ENCODE results near the gene DOHH. TPM values are rescaled to one million over a fixed set of nuclear protein-coding genes. Genes with fewer than 3 reads are reported as not detected.

Gene DOHH
- total RNA-seq, 2 donors from 2014 or later: 26.1 to 26.9 TPM

DNA sequence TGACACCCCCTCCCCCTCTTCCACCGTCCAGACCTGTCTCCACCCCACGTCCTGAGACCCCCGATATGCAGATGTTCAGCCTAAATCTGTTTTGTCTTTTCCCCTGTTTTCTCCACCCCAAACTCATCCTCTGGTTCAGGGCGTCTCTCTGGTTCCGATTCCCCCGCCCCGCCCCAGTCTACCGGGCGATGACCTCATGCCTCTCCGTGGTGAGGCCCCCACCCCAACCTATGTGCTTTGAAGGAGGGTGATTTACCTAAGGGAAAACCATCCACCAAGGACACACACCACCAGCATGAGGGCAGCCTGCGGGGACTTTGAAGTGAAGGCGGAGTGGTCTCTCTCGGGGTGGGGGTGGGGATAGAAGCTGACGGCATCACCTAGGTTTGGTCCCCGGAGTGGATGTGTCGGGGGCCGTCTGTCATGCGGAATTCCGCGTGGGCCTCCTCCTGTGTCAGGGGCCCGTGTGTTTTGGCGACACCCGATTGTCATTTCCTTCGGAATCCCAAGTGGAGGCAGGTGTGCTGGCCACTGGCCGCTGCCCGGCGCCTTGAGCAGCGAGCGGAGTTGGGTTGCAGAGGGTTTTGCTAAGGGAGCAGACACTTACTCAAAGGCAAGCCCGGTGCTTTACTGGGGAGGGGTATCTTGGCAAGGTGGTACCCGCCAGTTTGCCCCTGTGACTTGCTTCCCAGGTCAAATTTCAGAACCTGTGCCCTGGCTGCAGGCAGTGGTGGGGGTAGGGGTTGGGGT is 7.1 kb upstream of the DOHH start:
- Histone ChIP-seq H3K9me3 (no peaks in the 10 kb centered on the region), H3K4me1 (replicated peaks) (no peaks in the 10 kb centered on the region), H3K27me3 (replicated peaks; ENCODE audit: insufficient read depth) (no peaks in the 10 kb centered on the region), H3K4me3 (peak overlapping the region; percentile 76 to 98), H3K36me3 (no peaks in the 10 kb centered on the region), H3K27ac (peak overlapping the region; percentile 74)
- peak; percentile 11 for TF ChIP-seq POLR2A (IDR thresholded peaks at IDR 0.05)
- no peak for TF ChIP-seq POLR2AphosphoS5 (IDR thresholded peaks at IDR 0.05)
- DNase-seq (ENCODE audit: low spot score): peak; percentile 22
- intact Hi-C loops (cut with DNase I): loop anchor here (10.0 kb wide), 1 partner anchor 67 kb away; the partner anchor contains the start of gene HMG20B
- WGBS: 17% methylated on average over 31 of the region's 31 CpGs

DNA sequence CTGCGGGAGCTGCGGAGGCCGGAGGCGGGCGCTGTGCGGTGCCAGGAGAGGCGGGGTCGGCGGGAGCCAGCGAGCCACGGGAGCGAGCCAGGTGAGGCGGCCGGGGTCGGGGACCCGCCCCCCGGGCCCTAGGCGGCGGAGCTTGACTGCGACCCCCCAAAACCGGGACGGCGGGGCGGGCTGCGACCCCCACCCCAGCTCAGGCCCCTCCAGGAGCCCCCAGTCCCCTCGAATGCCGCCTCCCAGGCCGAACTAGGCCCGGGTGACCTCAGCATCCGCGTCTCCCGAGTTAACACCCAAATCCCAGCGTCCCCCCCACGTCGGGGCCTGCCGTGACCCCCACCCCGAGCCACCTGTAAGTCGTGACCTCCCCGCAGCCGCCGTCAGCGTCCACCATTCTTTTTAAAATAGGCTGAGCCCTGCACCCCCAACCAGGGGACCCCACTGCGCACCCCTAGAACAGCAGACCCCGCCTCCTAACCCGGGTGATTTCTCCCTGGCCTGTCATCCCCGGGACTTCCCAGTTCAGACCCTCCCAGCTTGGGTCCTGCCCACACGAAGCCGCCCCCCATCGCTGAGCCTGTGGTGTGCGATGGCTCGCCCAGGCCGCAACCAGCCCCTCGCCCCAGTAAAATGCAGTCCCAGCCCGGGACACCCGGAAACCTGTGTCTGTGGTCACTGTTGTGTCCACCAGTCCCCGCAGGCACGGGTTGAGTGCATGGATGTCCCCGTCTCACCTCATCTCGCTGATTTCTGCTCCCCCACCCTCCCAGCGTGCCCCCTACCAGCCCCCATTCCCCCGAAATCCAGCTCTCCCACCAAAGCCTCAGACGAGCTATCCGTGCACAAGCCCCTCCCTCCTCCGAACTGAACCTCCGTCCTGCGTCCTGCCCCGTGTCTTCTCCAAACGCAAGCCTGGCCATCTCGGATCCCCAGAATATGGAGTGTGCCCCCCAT is 6.2 kb upstream of the DOHH start:
- Histone ChIP-seq H3K36me3 (no peaks in the 10 kb centered on the region), H3K4me1 (replicated peaks) (no peaks in the 10 kb centered on the region), H3K27me3 (replicated peaks; ENCODE audit: insufficient read depth) (no peaks in the 10 kb centered on the region), H3K9me3 (no peaks in the 10 kb centered on the region), H3K27ac (peak overlapping the region; percentile 74), H3K4me3 (peak overlapping the region; percentile 76 to 98)
- TF ChIP-seq, protein P1, sequence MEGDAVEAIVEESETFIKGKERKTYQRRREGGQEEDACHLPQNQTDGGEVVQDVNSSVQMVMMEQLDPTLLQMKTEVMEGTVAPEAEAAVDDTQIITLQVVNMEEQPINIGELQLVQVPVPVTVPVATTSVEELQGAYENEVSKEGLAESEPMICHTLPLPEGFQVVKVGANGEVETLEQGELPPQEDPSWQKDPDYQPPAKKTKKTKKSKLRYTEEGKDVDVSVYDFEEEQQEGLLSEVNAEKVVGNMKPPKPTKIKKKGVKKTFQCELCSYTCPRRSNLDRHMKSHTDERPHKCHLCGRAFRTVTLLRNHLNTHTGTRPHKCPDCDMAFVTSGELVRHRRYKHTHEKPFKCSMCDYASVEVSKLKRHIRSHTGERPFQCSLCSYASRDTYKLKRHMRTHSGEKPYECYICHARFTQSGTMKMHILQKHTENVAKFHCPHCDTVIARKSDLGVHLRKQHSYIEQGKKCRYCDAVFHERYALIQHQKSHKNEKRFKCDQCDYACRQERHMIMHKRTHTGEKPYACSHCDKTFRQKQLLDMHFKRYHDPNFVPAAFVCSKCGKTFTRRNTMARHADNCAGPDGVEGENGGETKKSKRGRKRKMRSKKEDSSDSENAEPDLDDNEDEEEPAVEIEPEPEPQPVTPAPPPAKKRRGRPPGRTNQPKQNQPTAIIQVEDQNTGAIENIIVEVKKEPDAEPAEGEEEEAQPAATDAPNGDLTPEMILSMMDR (IDR thresholded peaks at IDR 0.05): no peak
- no peak for TF ChIP-seq POLR2A (IDR thresholded peaks at IDR 0.05)
- TF ChIP-seq POLR2AphosphoS5 (IDR thresholded peaks at IDR 0.05): no peak
- DNase-seq (ENCODE audit: low spot score): peak; percentile 28
- intact Hi-C loops (cut with DNase I): loop anchor here (10.0 kb wide), 1 partner anchor 68 kb away; the partner anchor contains the start of gene HMG20B
- WGBS: 1% methylated on average over 45 of the region's 69 CpGs

DNA sequence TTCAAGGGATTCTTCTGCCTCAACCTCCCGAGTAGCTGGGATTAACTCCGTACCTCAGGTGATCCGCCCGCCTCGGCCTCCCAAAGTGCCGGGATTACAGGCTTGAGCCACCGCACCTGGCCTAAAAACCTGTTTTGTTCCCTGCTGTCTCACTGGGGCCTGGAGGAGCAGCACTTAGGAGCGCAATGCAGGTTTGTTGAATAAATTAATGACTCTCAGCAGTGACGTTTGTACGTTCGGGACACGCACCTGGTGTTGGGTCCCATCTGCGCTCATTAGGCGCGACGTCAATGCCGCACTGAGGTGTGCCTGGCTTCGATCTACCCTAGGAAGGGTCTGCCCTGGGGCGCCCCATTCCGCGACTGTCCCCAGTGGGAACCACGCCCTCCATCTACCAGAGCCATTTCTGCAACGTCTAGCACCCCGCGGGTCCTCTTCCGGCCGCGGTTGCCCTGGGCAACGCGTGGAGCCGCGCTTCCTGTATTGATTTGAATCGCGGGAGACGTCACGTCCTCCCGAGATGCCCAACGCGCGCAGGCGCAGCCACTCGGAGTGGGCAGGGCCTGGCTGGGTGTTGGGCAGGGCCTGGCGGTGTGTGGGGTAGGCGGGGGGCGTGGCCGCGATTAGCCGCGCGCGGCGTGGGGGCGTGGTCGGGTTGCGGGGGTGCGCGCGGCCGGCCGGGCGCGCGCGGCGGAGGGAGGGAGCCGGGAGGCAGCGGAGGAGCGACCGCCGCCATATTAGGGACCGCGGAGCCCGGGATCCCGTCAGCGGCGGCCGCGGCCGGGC is 5.3 kb upstream of the DOHH start, which contains the start of gene FZR1:
Gene FZR1, plus strand, starts transcription at position 714 of the 786 bp plus-strand sequence. CDS start 16,679 bp downstream, outside the sequence.
- Histone ChIP-seq H3K27ac (peak within 1 kb of the TSS; percentile 74), H3K4me3 (peak within 1 kb of the TSS; percentile 76 to 98), H3K9me3 (no peaks in the 10 kb centered on the region), H3K27me3 (replicated peaks; ENCODE audit: insufficient read depth) (no peaks in the 10 kb centered on the region), H3K36me3 (no peaks in the 10 kb centered on the region), H3K4me1 (replicated peaks) (no peaks in the 10 kb centered on the region)
- intact Hi-C loops (cut with DNase I): loop anchor here (10.0 kb wide), 1 partner anchor 69 kb away; the partner anchor contains the start of gene HMG20B
- TF ChIP-seq, protein P1 (IDR thresholded peaks at IDR 0.05): peak in 2 of 4 experiments; percentile 6 to 12
- TF ChIP-seq POLR2A (IDR thresholded peaks at IDR 0.05) (peak; percentile 72), POLR2AphosphoS5 (IDR thresholded peaks at IDR 0.05) (peak; percentile 99)
- WGBS: under 1% methylated on average over 73 of the region's 79 CpGs
- DNase-seq (ENCODE audit: low spot score): peak; percentile 98

DNA sequence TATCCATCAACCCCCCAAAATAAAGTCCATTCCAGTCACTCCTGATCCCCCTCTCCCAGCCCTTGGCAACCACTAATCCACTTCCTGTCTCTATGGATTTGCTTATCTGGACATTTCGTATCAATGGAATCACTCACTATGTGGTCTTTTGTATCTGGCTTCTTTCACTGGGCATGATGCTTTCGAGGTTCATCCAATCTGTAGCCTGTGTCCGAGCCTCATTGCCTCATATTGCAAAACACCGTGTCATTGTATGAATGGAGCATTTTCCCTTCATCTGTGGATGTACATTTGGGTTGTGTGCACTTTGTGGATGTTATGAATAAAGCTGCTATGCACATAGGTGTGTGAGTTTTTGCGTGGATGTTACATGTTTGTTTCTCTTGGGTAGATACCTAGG is 4.3 kb upstream of the DOHH start:
- Histone ChIP-seq H3K36me3 (no peaks in the 10 kb centered on the region), H3K9me3 (no peaks in the 10 kb centered on the region), H3K4me3 (no peak overlapping the region), H3K27me3 (replicated peaks; ENCODE audit: insufficient read depth) (no peaks in the 10 kb centered on the region), H3K27ac (no peak overlapping the region), H3K4me1 (replicated peaks) (no peaks in the 10 kb centered on the region)
- no peak for DNase-seq (ENCODE audit: low spot score)
- WGBS: 83% methylated on average over 5 of the region's 5 CpGs
- intact Hi-C loops (cut with DNase I): loop anchor here (10.0 kb wide), 1 partner anchor 70 kb away; the partner anchor contains the start of gene HMG20B
- TF ChIP-seq POLR2AphosphoS5 (IDR thresholded peaks at IDR 0.05): no peak
- TF ChIP-seq, protein P1 (IDR thresholded peaks at IDR 0.05): no peak
- TF ChIP-seq POLR2A (IDR thresholded peaks at IDR 0.05): no peak

Measured in prostate gland (tissue), 2 donors.